NCI-H524 treated with DMSO at 0.1 percent for 48 hours (cell line): ENCODE results near the gene ZNF275.
"Not testable (repeated sequence)": the region's sequence is repeated elsewhere in the genome, so short reads cannot be mapped to it uniquely, and the experiment has no call there.

ENCODE experiments used
- DNase-seq: peaks from one replicate; lab custom pipeline; 2025; lab: John Stamatoyannopoulos, UW

ZNF275 gene

DNA sequence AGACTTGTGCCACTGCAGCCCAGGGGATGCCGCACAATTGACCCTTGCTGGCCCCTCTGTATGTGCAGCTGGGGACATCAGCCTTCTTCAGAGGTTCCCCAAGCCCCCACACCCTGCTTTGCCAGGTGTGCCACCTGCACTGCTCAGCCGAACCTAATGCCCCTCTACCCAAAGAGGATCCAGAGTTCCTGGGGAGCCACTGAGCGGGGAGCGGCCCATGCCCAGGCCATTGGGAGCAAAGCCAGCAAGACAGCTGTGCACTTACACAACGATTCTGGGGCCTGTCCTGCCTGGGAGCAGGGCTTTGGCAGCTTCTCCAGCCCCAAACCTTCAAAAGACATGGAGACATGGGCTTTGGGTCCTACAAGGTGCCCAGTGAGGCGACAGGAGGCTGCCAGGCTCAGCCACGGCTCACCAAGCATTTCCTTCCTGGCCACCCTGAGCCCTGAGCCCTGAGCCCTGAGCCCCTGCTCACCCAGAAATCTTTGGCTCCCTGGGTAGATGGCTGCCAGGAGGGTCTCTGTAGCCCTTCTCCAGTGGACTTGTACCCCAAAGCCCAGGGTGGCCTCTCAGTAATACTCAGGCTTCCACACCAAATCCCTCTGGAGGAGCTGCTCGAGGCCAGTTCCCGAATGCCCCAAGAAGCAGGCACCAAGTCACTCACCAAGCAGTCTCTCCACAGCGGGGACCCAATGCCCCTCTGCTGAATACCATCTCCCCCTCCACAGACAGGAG is 54.2 kb downstream of the ZNF275 start:
- no peak for DNase-seq

DNA sequence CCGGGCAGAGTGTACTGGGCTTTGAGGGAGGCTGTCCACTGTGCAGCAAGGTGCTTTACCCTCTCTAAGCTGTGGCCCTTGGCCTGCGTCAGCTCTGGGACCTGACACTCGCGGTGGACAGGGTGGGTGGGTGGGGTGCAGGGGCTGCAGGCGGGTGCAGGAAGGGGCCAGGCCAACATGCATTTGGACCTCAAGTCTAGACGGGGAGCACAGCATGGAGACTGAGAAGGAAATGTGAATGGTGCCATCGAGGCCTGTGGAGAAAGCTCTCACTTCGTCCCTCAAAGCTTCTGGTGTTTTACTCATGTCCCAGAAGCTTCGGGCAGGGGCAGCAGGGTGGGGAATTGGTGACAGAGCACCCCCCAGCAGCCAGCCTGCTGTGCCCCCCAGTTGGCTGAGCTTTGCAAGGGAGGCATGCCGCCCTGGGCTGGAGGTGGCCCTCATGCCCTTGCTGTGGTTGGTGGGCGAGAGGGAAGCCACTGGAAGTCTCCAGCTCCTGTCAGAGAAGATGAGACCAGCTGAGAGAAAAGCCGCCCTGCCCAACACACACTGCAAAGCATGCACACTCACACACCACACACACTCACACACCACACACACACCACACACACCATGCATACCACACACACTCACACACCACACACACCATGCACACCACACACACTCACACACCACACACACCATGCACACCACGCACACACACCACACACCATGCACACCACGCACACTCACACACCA is 54.9 kb downstream of the ZNF275 start:
- DNase-seq = no peak

DNA sequence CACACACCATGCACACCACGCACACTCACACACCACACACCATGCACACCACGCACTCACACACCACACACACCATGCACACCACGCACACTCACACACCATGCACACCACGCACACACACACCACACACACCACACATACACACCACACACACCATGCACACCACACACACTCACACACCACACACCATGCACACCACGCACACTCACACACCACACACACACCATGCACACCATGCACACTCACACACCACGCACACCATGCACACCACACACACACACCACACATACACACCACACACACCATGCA is 55.5 kb downstream of the ZNF275 start:
- not testable (repeated sequence) for DNase-seq

DNA sequence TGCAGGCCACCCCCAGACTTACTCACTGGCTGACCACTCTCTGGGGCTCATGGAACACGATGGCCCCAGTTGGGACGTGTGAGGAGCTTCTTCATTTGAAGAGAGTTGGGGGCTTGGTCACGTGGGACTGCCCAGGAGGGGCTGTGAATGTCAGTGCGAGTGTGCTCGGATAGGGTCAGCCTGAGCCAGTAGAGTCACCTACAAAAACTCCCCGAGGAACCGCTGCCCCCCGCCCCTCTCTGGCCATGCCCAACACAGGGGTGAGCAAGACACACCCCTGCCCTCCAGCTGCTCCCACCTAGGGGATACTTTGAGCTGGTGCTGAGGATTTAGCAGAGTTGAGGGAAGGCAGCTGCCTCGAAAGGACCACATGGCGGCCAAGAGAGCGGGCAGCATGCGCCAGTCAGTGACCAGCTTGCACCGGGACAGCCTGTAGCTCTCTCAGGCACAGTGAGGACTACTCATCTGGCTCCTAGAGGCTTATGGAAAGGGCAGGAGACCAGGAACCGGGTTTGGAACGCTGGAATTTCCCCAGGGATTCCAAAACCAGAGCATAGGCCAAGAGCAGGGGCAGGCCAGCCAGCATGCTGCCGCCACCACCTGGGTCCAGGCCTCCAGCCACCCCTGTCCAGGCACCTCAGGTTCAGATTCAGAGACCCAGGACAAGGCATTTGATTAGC is 58.8 kb downstream of the ZNF275 start:
- no peak for DNase-seq

DNA sequence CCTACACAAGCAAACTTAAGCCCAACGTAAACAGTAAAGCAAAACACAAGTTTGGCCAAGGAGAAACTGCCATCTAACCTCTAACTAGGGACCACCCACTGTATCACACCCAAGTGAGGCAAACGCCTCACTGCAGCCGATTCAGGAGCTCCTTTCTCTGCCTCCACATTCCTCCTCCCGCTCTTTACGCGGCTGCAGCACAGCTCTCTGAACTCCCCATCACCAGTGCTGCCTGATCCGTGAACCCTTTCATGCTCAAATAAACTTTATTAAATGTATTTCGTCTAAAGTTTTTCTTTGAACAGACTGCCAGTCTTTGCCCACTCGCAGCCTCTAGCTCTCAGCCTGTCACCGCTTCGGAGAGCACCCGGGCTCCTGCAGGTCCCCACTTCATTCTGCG is 60.7 kb downstream of the ZNF275 start:
- DNase-seq = no peak

DNA sequence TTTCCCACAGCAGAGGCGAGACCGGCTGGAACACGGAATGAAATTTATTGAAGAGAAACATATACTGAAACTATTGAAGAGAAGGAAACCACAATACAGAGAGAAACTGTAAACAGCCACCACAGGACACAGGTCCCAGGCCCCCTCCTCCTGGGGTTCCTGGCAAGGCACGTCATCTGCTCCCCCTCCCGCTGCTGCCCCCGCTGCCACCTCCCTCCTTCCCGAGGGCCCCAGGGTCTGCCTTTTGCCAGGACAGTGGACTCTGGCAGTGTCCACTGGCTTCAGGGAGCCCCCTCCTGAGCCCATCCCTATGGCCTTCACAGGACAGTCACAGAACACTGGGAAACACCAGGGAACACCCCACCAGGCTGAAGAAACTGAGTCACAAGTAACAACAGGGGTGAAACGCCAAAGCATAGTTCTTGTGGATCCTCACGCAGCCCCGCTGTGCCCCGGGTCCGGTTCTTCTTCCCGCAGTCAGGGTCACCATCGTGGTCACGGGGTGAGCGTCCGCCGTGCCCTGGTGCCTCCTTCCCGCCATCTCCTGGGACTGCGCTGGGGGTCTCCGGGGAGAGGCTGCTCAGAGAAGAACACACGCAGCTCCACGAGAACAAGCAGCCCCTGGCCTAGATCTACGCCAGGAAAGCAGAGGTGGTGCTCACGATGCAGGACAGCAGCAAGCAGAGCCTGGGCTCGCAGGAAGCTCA is 61.8 kb downstream of the ZNF275 start:
- no peak for DNase-seq

DNA sequence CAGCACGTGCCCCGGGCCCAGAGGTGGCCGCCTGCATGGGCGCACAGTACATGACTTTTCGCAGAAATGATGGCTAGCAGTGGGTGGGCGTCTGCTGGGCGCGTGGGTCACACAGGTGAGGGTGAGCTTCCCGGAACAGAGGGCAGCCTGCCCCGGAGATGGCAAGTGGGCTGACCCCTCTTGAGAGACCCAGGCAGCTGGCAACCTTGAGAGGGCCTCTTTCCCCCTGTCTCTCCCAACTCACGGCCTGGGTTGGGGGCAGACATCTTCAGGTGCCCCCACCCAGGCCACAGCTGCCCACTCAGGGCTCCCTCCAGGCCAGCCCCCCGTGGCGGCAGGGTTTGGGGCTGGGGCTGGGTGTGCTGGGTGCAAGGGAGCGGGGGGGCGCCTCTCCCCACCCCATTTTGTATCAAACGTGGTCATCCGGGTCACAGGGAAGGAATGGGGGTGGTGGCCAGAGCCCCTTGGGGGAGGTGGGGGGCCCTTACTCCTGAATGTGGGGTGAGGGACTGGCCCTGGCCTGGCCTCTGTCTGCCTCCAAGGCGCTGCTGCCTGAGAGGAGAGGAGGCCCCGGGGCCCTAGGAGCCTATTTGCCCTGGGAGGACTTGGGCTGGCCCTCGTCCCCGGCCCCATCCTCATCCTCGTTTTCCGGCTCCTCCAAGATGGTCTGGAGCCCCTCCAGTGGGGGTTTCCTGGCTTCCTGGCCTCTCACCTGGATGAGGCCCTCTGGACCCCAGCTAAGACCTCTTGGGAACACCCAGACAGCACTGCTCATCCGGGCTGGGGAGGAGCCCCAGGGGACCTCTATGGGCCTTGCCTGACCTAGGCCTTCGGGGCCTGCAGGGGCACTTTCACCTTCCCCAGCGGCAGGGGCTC is 62.6 kb downstream of the ZNF275 start:
- DNase-seq = no peak

DNA sequence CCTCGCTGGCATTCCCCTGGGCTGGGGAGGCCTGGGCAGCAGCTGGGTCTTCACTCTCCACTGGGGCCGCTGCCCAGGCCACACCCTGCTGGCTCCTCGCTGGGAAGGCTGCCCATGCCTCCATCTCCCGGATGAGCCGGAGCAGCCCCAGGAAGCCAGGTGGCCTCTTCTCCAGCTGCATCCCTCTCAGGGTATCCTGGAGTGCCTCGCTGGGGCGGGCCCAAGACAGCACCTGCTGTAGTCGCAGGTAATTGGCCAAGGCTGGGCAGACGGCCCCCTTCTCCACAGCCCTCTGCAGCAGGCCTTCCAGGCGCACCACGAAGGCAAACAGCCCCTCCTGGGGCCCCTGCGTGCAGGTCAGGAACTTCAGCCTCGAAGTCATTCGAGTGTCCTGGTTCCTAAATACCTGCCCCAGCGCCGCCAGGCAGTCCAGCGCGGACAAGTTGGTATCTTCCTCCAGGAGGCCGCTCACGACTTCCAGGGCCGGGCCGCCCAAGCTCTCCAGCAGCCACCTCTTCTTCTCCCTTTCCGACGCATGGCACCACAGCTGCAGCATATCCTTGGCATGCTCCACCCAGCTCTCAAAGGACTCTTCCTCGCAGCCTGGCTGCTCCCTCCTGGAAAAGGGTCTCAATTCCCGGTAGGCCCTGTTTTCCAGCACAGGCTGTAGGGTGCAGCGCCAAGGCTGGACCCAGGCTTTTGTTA is 63.5 kb downstream of the ZNF275 start:
- DNase-seq = no peak

DNA sequence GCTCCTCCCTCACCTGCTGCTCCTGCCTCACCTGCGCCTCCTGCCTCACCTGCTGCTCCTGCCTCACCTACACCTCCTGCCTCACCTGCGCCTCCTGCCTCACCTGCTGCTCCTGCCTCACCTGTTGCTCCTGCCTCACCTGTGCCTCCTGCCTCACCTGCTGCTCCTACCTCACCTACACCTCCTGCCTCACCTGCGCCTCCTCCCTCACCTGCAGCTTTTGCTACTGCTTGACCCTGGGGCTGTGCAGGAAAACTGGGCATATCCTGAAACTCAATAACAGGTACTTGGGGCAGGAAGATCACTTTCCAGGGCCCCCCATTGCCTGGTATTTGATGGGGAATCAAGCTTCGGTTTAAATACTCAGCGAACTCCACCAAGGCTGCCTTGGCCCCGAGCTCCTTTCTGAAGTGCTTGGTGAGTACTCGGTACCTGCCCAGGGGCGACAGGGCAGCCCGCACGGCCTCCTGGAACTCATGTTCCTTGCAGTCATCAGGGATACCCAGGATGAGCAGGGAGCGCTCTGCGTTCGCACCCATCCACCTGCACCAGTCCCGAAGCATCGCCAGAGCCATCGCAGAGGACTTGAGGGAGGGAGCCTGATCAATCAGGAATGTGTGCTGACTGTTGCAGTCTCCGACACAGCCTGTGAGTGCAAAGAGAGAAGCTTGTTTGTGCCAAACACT is 64.5 kb downstream of the ZNF275 start:
- DNase-seq = no peak

DNA sequence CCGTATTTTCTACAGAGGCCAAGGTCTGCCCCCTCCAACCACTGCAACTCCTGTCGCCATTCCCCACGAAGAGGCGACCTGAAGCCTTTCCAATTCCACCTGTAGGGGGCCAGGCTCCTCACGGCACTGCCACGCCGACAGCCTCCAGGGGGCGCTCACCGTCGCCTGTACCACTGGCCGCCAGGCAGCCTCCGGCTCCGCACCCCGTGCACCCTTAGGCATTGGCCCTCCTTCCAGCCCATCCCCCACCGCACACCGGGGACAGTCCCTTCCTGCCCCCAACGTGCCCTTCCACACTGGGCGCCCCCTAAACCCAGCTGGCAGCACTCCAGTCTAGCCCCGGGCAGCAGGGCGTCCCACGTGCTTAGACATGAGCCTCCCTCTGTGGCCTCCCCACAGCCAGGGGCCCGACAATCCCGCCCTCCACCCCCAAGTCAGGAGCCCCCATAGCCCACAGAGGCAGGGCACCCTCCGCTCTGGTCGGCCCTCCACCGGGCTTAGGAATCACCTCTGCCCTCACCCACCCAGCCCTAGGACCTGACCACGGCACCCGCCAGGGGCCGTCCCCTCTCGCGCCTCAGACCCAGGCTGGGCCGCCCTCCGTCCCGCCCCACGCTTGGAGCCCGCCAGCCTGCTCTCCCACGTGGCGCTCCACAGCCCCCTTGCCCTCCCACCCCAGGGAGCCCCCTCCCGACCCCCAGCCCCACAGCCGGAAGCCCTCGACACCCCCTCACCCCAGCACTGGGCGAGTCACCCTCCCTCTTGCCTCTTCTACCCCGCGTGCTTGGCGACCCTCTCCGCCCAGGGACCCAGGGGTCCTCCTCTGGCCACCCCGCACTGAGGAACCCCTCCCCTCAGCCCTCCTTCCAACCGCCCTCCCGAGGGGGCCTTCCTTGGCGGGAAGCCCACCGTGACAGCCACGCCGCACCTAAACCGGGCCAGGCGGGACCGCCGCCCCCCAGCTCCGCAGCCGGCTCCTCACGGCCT is 66.5 kb downstream of the ZNF275 start:
- DNase-seq = no peak

DNA sequence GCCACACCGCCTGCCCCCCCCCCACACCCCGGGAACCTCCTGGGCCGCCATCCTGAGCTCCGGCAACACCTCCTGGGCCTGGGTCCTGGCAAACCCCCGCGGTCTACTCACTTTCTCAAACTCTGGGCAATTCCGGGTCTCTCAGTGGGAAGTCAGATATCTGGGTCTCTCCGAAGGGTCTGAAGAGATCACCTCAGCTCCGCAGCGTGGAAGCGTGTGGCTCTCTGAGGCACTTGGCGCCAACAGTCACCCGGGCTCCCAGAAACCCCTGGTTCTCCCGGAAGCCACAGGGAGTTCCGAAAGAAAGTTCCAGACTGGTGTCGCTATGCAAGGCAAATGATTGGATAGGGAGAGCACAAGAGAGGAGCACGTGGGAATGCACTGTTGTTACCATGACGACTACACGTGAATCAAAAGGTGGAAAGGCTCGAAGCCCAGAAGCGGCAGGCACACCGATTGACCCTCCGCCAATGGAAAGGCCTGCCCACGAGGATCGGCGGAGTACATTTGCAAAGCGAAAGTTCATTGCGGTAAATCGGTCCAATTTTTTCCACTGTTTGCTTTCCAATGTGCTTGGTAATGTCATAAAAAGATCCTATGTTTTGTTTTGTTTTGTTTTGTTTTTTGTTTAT is 67.3 kb downstream of the ZNF275 start, which contains the start of gene PNMA6E:
Gene PNMA6E, minus strand, starts transcription at position 218 of the 632 bp plus-strand sequence. CDS start 2,501 bp downstream, outside the sequence.
- no peak for DNase-seq
